Measurements from ENCODE around the gene CTPS1.

DNA sequence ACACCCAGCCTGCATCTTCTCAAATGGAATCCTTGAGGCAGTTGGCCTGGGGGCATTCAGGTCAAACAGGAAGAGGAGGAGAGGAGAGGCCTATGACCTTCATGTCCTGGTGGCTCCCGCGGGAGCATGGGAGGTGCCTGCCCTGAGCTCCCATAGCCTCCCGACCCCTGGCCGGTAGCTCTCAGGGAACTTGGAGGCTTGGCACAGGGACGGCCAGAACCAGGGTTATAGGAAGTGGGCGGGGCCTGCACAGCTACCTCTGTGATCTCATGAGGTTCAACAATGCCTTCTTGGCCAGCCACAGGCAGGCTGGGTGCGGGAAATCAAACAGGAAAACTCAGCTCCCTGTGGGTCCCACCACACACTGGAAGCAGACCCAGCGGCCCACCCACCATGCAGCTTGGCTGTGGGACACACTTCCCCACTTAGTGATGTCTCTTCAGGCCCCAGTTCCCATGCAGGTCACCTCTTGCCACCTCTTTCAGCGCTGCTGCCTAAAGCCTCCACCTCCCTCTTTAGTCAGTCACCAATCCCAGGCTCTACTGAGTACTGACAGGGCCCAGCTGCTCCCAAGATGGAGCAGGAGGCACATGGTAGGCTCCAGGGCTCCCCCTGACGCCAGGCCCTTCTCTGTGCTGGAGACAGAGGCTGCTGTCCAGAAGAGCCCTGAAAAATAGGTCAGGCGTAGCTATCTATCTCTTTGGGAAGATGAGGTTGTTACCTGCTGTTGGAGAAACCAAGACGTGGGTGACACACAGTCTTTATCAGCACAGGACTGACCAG is 42.2 kb downstream of the CTPS1 start, which contains the start of gene SLFNL1:
- TF ChIP-seq, protein P1, sequence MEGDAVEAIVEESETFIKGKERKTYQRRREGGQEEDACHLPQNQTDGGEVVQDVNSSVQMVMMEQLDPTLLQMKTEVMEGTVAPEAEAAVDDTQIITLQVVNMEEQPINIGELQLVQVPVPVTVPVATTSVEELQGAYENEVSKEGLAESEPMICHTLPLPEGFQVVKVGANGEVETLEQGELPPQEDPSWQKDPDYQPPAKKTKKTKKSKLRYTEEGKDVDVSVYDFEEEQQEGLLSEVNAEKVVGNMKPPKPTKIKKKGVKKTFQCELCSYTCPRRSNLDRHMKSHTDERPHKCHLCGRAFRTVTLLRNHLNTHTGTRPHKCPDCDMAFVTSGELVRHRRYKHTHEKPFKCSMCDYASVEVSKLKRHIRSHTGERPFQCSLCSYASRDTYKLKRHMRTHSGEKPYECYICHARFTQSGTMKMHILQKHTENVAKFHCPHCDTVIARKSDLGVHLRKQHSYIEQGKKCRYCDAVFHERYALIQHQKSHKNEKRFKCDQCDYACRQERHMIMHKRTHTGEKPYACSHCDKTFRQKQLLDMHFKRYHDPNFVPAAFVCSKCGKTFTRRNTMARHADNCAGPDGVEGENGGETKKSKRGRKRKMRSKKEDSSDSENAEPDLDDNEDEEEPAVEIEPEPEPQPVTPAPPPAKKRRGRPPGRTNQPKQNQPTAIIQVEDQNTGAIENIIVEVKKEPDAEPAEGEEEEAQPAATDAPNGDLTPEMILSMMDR (IDR thresholded peaks at IDR 0.05): no peak
- no peak for TF ChIP-seq POLR2A (IDR thresholded peaks at IDR 0.05)
